Heart left ventricle (tissue), 13 donors: ENCODE data around the gene INPP5D.

Source experiments
- CTCF ChIP-seq, 12 donors: fragments of 200-600 bp; sonication (generic) in 4 of 12; IDR thresholded peaks; one replicate each; pipeline versions ENCODE4 v1.5.0 to v1.8.0; 2018 to 2022; ENCODE audit warnings: antibody characterized with exemption in 12 of 12, mild to moderate bottlenecking in 5 of 12
- POLR2A ChIP-seq, 2 donors: fragments of 450-650 bp; IDR thresholded peaks; one replicate each; pipeline ENCODE4 v1.6.1; 2017; ENCODE audit warnings: antibody characterized with exemption in 2 of 2, mild to moderate bottlenecking in 2 of 2, moderate library complexity in 2 of 2
- donor health status: ischemic (EF 13 %, LVEDD 7.1; RV severe dilation, severe dysfunction).
- donor health status: DM: no; HTN: yes; CAD: no.
- donor health status: DM: no; HTN: no; CAD: no.
- donor health status: ischemic (EF 25% LVEDD 6.9; RV normal size, moderate dysfunction).
- donor health status: ischemic (EF 25% LVEDD 5.7; RV mildly dilated, moderate dysfunction).
- donor health status: ischemic (EF 35%, LVEDD 5.7; RV mildly dilated, moderate dysfunction).
- donor health status: nonischemic (EF 11% LVEDD 7.7; RV severe dilation, severe dysfunction).
- donor health status: DM: yes; HTN: yes; CAD: no.
- donor health status: PGD.
- donor health status: ischemic (EF 29% LVEDD 5.4; RV normal size, mild dysfunction).
- donor health status: nonischemic (EF 23%, LVEDD 6.1; RV moderate dilation, normal function).

GRCh38 chr2:233171344-233171743 is 111.2 kb downstream of the INPP5D start:
- TF ChIP-seq CTCF (IDR thresholded peaks at IDR 0.05), result no peak
- TF ChIP-seq POLR2A (IDR thresholded peaks at IDR 0.05), result no peak
